ENCODE data around the gene CAMKMT.

The CAMKMT gene

DNA sequence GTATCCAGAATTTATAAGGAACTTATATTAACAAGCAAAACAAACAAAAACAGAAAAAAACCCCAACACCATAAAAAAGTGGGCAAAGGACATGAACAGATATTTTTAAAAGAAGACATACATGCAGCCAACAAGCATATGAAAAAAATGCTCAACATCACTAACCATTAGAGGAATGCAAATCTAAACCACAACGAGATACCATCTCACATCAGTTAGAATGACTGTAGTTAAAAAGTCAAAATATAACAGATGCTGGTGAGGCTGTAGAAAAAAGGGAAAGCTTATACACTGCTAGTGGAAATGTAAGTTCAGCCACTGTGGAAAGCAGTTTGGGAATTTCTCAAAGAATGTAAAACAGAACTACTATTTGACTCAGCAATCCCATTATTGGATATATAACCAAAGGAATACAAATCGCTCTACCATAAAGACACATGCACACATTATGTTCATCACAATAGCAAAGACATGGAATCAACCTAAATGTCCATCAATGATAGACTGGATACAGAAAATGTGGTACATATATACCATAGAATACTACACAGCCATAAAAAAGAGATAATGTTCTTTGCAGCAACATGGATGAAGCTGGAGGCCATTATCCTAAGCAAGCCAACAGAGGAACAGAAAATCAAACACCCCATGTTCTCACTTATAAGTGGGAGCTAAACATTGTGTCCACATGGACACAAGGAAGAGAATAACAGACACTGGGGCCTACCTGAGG, 25.8 kb upstream of the CAMKMT start:
- TF ChIP-seq, protein P1, sequence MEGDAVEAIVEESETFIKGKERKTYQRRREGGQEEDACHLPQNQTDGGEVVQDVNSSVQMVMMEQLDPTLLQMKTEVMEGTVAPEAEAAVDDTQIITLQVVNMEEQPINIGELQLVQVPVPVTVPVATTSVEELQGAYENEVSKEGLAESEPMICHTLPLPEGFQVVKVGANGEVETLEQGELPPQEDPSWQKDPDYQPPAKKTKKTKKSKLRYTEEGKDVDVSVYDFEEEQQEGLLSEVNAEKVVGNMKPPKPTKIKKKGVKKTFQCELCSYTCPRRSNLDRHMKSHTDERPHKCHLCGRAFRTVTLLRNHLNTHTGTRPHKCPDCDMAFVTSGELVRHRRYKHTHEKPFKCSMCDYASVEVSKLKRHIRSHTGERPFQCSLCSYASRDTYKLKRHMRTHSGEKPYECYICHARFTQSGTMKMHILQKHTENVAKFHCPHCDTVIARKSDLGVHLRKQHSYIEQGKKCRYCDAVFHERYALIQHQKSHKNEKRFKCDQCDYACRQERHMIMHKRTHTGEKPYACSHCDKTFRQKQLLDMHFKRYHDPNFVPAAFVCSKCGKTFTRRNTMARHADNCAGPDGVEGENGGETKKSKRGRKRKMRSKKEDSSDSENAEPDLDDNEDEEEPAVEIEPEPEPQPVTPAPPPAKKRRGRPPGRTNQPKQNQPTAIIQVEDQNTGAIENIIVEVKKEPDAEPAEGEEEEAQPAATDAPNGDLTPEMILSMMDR (IDR thresholded peaks at IDR 0.05; ENCODE audit: low read length): no peak
- TF ChIP-seq EZH2phosphoT487 (IDR thresholded peaks at IDR 0.05; ENCODE audit: low read length): no peak
- TF ChIP-seq EZH2 (optimal IDR thresholded peaks at IDR 0.05; ENCODE audit: low read depth, low read length): no peak

DNA sequence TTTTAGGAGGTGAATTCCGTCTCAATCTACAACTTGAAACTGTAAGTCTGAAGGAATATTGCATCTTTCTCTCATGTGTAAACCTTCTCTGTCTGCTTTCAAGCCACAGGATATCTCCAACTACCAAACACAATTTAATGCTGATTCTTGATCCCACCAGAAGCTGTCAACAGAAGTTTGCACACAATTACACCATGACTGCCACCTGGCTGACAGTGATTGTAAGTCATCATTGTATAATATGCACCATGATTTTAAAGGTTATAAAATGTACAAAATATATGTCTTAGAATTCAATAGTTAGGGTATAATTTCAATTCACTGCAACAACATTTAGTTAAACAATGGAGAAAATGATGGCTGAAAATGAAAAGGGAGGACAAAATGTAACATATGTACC, 18.9 kb upstream of the CAMKMT start:
- Histone ChIP-seq H2AFZ (ENCODE audit: low read length) (no peak overlapping the region), H3K9ac (ENCODE audit: low read length) (no peak overlapping the region), H3K36me3 (replicated peaks; ENCODE audit: insufficient read depth, low read length) (no peaks in the 10 kb centered on the region), H3K9me3 (replicated peaks; ENCODE audit: insufficient read depth, low read length) (no peaks in the 10 kb centered on the region), H3K4me1 (ENCODE audit: low read length) (no peaks in the 10 kb centered on the region), H3K4me3 (ENCODE audit: low read length) (no peak overlapping the region), H3K79me2 (ENCODE audit: low read length) (no peaks in the 10 kb centered on the region), H3K27ac (ENCODE audit: low read length) (no peak overlapping the region), H3K9me2 (replicated peaks; ENCODE audit: insufficient read depth, low read length) (no peaks in the 10 kb centered on the region), H3K27me3 (replicated peaks; ENCODE audit: insufficient read depth, low read length) (no peaks in the 10 kb centered on the region), H4K20me1 (ENCODE audit: insufficient read depth, low read length) (no peaks in the 10 kb centered on the region), H3K4me2 (ENCODE audit: low read depth, low read length) (no peak overlapping the region), H3F3A (ENCODE audit: insufficient read depth, low read length) (no peaks in the 10 kb centered on the region)
- TF ChIP-seq, protein P1 (IDR thresholded peaks at IDR 0.05; ENCODE audit: low read length): peak; percentile 58
- TF ChIP-seq EZH2phosphoT487 (IDR thresholded peaks at IDR 0.05; ENCODE audit: low read length): no peak
- DNase-seq: peak; percentile 48

More for the DNA sequence above, 25.8 kb upstream of the CAMKMT start:
- Histone ChIP-seq H3K79me2 (ENCODE audit: low read length) (no peaks in the 10 kb centered on the region), H3K27me3 (replicated peaks; ENCODE audit: insufficient read depth, low read length) (no peaks in the 10 kb centered on the region), H3K4me3 (ENCODE audit: low read length) (no peak overlapping the region), H3K9me3 (replicated peaks; ENCODE audit: insufficient read depth, low read length) (no peaks in the 10 kb centered on the region), H2AFZ (ENCODE audit: low read length) (no peak overlapping the region), H3K4me1 (ENCODE audit: low read length) (no peaks in the 10 kb centered on the region), H3K36me3 (replicated peaks; ENCODE audit: insufficient read depth, low read length) (no peaks in the 10 kb centered on the region), H3K9ac (ENCODE audit: low read length) (no peak overlapping the region), H3K27ac (ENCODE audit: low read length) (no peak overlapping the region), H3K4me2 (ENCODE audit: low read depth, low read length) (no peak overlapping the region), H3K9me2 (replicated peaks; ENCODE audit: insufficient read depth, low read length) (no peaks in the 10 kb centered on the region), H3F3A (ENCODE audit: insufficient read depth, low read length) (no peaks in the 10 kb centered on the region), H4K20me1 (ENCODE audit: insufficient read depth, low read length) (no peaks in the 10 kb centered on the region)
- DNase-seq: no peak

DNA sequence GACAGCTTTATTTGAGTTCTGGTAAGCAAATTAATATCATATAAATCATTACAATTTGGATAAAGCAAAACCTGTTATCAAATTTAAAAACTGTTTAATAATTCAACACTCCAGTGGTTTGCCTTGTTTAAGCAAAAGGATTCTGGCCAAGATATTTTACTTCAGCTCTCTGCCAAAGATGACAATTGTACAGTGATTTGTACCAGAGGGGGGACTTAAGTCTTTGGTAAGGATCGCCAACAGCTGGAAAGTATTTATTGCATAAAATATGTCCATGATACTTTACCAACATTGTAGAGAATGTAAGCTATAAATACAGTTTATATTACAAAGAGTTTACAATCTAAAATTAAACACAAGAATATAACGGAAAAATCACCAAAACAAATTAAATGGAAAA, 14.2 kb upstream of the CAMKMT start:
- H4K20me1 ChIP-seq (ENCODE audit: insufficient read depth, low read length): no peaks in the 10 kb centered on the region
- H3F3A ChIP-seq (ENCODE audit: insufficient read depth, low read length): no peaks in the 10 kb centered on the region
- no peak overlapping the region for H3K27ac ChIP-seq (ENCODE audit: low read length)
- no peak for DNase-seq
- TF ChIP-seq EZH2phosphoT487 (IDR thresholded peaks at IDR 0.05; ENCODE audit: low read length) (no peak), EZH2 (optimal IDR thresholded peaks at IDR 0.05; ENCODE audit: low read depth, low read length) (no peak)
- TF ChIP-seq, protein P1 (IDR thresholded peaks at IDR 0.05; ENCODE audit: low read length): no peak
- H3K9me3 ChIP-seq (replicated peaks; ENCODE audit: insufficient read depth, low read length): no peaks in the 10 kb centered on the region
- H3K4me3 ChIP-seq (ENCODE audit: low read length): no peak overlapping the region
- no peak overlapping the region for H2AFZ ChIP-seq (ENCODE audit: low read length)
- H3K4me1 ChIP-seq (ENCODE audit: low read length): no peaks in the 10 kb centered on the region
- H3K9me2 ChIP-seq (replicated peaks; ENCODE audit: insufficient read depth, low read length): no peaks in the 10 kb centered on the region
- H3K36me3 ChIP-seq (replicated peaks; ENCODE audit: insufficient read depth, low read length): no peaks in the 10 kb centered on the region
- H3K27me3 ChIP-seq (replicated peaks; ENCODE audit: insufficient read depth, low read length): no peaks in the 10 kb centered on the region
- H3K79me2 ChIP-seq (ENCODE audit: low read length): peaks cover 4% of the 10 kb centered on the region; the same call in 1 of the 2 replicates
- no peak overlapping the region for H3K9ac ChIP-seq (ENCODE audit: low read length)
- H3K4me2 ChIP-seq (ENCODE audit: low read depth, low read length): no peak overlapping the region
